HepG2 (cell line): ENCODE data around the gene CEP68. TPM values are rescaled to one million over a fixed set of nuclear protein-coding genes. Genes with fewer than 3 reads are reported as not detected.
A peak's percentile ranks its signal among the peaks of the same experiment; 100 is the strongest.

Source experiments
- ATM ChIP-seq: fragments of 450-650 bp; IDR thresholded peaks from 2 replicates; pipeline ENCODE4 v1.7.1; 2017; ENCODE audit warnings: mild to moderate bottlenecking, borderline replicate concordance
- FOXK2 ChIP-seq: fragments of 450-650 bp; IDR thresholded peaks from 2 replicates; pipeline ENCODE4 v1.6.1; 2016
- HMG20A ChIP-seq: IDR thresholded peaks from 2 replicates; pipeline ENCODE4 v1.6.1; 2016; ENCODE audit warnings: borderline replicate concordance
- HMGXB3 ChIP-seq: sonication (generic); formaldehyde crosslinking; IDR thresholded peaks from 2 replicates; pipeline ENCODE4 v1.4.0; 2020; ENCODE audit warnings: missing genetic modification reagents, borderline replicate concordance
- MIER2 ChIP-seq: IDR thresholded peaks from 2 replicates; pipeline ENCODE4 v1.6.1; 2016; ENCODE audit warnings: missing biosample characterization, missing genetic modification reagents
- NCOA2 ChIP-seq: sonication (generic); formaldehyde crosslinking; IDR thresholded peaks from 2 replicates; pipeline ENCODE4 v1.8.0; 2022; ENCODE audit warnings: inconsistent platforms
- POGZ ChIP-seq: sonication (generic); formaldehyde crosslinking; IDR thresholded peaks from 2 replicates; pipeline ENCODE4 v1.4.0; 2020; ENCODE audit warnings: mild to moderate bottlenecking, missing genetic modification reagents
- PRDM15 ChIP-seq: sonication (generic); formaldehyde crosslinking; IDR thresholded peaks from 2 replicates; pipeline ENCODE4 v1.4.0; 2020; ENCODE audit warnings: missing genetic modification reagents
- RFXANK ChIP-seq: IDR thresholded peaks from 2 replicates; pipeline ENCODE4 v1.6.1; 2016
- SALL1 ChIP-seq: sonication (generic); formaldehyde crosslinking; IDR thresholded peaks from 2 replicates; pipeline ENCODE4 v1.8.0; 2022; ENCODE audit warnings: mild to moderate bottlenecking, missing genetic modification reagents
- SOX13 ChIP-seq, 3 experiments: fragments of 450-650 bp in 1 of 3; sonication (generic) in 1 of 3; formaldehyde crosslinking in 1 of 3; IDR thresholded peaks in 2 of 3; conservative IDR thresholded peaks in 1 of 3; 2 replicates each; pipeline versions ENCODE4 v1.5.0 to v1.6.1; 2016 to 2020; ENCODE audit warnings: antibody characterized with exemption in 1 of 3, mild to moderate bottlenecking in 1 of 3, missing compliant biosample characterization in 1 of 3, missing genetic modification reagents in 1 of 3, moderate library complexity in 1 of 3
- TEAD3 ChIP-seq: optimal IDR thresholded peaks from 2 replicates; pipeline ENCODE3; 2016; ENCODE audit warnings: borderline replicate concordance
- ZNF614 ChIP-seq: IDR thresholded peaks from 2 replicates; pipeline ENCODE4 v1.6.1; 2018; ENCODE audit warnings: missing biosample characterization, missing genetic modification reagents, inconsistent platforms, borderline replicate concordance
- polyA plus RNA-seq, 8 experiments: library from polyadenylated mRNA; depleted of rRNA in 3 of 8; stranded (reverse) in 7 of 8; unstranded in 1 of 8; fragments of >200 nt; fragmentation: Illumina TruSeq in 4 of 8; extraction: Trizol in 4 of 8; gene quantifications; 2 replicates each; pipeline versions ENCODE4 v1.2.1 to v1.2.3, GENCODE V29; 2011 to 2016; ENCODE audit warnings: low read depth in 4 of 8, missing spikeins in 1 of 8, mixed read lengths in 1 of 8; ENCODE audit not compliant: insufficient read depth in 1 of 8
- total RNA-seq, 5 experiments: library from RNA; depleted of rRNA; stranded (reverse); fragments of >200 nt; fragmentation: Illumina TruSeq; extraction: Trizol; gene quantifications; 2 replicates each; pipeline ENCODE4 v1.2.3, GENCODE V29; 2016; ENCODE audit warnings: low read depth in 1 of 5
- TF ChIP-seq, protein P1 (sequence below): IDR thresholded peaks from 2 replicates; pipeline ENCODE4 v1.6.1; 2016; ENCODE audit warnings: missing genetic modification reagents, missing compliant biosample characterization
- TF ChIP-seq, protein P2 (sequence below): sonication (generic); formaldehyde crosslinking; IDR thresholded peaks from 2 replicates; pipeline ENCODE4 v1.5.0; 2020; ENCODE audit warnings: missing genetic modification reagents

The CEP68 gene
- total and polyA plus RNA-seq, 2 of the 13 experiments (the other 11 are each of a cell fraction or from before 2014, with no cell fraction given), result 5.7 to 9.3 TPM

DNA sequence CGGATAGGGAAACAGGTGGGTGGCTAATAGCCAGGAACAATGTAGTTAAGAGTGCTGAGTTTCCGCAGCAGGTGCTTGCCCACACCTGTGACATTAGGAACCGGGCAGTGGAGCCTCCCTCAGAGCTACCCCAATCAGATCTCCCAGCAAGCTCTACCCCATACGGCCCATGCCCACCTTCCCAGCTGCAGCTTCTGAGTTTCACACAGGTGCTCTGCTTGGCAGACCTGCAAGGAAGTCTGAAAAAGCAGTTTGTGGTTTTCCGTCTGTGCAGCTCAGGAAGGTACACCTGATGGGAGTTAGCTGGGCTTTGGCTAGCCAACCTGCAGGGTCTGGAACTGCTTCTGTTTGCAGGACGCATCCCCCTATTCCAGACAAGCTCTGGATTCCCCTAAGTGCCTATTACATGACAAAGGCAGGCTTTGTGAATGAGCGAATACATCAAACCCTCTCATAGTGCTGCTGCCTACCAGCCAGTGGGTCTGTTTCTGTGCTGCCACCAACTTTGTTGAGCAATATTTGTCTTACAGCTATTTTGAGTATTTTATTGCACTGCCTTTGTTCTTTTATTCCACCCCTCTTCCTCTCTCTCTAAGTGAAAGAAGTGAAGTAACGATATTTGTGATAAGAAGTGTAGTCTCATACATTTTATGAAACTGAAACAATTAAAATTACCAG, 24.7 kb upstream of the CEP68 start (continued):
- TF ChIP-seq PRDM15 (CRISPR knock-in tag) (no peak), ZNF614 (CRISPR knock-in tag) (0 out of 2 replicates have a peak, but pooled peaks have one; percentile 44), SOX13 (IDR thresholded peaks at IDR 0.05) (0 out of 2 replicates have a peak, but pooled peaks have one; percentile 55), SOX13 (CRISPR knock-in tag; conservative IDR thresholded peaks at IDR 0.05 in 1 of 2, IDR thresholded peaks at IDR 0.05 in 1 of 2) (peak in 1 of 2 experiments; percentile 96; a peak in 2 of 4 replicates), MIER2 (CRISPR knock-in tag) (peak; percentile 12; the same call in 1 of the 2 replicates), HMGXB3 (CRISPR knock-in tag) (no peak), NCOA2 (CRISPR knock-in tag) (0 out of 2 replicates have a peak, but pooled peaks have one; percentile 26), ATM (no peak), TEAD3 (CRISPR knock-in tag) (no peak), FOXK2 (no peak), HMG20A (CRISPR knock-in tag) (peak; percentile 66), RFXANK (CRISPR knock-in tag) (no peak), SALL1 (CRISPR knock-in tag) (peak; percentile 51; the same call in 1 of the 2 replicates), POGZ (CRISPR knock-in tag) (0 out of 2 replicates have a peak, but pooled peaks have one; percentile 22)
- TF ChIP-seq, protein P1, sequence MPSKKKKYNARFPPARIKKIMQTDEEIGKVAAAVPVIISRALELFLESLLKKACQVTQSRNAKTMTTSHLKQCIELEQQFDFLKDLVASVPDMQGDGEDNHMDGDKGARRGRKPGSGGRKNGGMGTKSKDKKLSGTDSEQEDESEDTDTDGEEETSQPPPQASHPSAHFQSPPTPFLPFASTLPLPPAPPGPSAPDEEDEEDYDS (CRISPR knock-in tag), result no peak
- TF ChIP-seq, protein P2, sequence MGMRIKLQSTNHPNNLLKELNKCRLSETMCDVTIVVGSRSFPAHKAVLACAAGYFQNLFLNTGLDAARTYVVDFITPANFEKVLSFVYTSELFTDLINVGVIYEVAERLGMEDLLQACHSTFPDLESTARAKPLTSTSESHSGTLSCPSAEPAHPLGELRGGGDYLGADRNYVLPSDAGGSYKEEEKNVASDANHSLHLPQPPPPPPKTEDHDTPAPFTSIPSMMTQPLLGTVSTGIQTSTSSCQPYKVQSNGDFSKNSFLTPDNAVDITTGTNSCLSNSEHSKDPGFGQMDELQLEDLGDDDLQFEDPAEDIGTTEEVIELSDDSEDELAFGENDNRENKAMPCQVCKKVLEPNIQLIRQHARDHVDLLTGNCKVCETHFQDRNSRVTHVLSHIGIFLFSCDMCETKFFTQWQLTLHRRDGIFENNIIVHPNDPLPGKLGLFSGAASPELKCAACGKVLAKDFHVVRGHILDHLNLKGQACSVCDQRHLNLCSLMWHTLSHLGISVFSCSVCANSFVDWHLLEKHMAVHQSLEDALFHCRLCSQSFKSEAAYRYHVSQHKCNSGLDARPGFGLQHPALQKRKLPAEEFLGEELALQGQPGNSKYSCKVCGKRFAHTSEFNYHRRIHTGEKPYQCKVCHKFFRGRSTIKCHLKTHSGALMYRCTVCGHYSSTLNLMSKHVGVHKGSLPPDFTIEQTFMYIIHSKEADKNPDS (CRISPR knock-in tag), result peak; percentile 77; the same call in 1 of the 2 replicates
